B cell (primary cell): ENCODE data around the gene CER1. TPM values are rescaled to one million over a fixed set of nuclear protein-coding genes. Genes with fewer than 3 reads are reported as not detected.

ENCODE experiments used
- ATAC-seq: fragments of 200-7000 bp; cut with Tn5 transposase; one replicate; pipeline ENCODE4 v1.10.0; 2021; ENCODE audit warnings: low read depth, mild to moderate bottlenecking, moderate number of reproducible peaks, moderate library complexity
- CTCF ChIA-PET: fragments of 350-600 bp; sonication (Branson Sonifier 250); formaldehyde crosslinking; loops from one replicate; lab custom pipeline; 2021; ENCODE audit warnings: antibody characterized with exemption, inconsistent platforms; lab: Charles Lee
- POLR2A ChIA-PET: fragments of 350-600 bp; sonication (Branson Sonifier 250); formaldehyde crosslinking; loops from one replicate; lab custom pipeline; 2021; ENCODE audit warnings: antibody characterized with exemption; lab: Charles Lee
- DNase-seq: peaks from one replicate; pipeline ENCODE4 v3.0.0; 2013
- H2AFZ ChIP-seq: 2 replicates; pipeline ENCODE4 v1.6.1; 2012; ENCODE audit warnings: mild to moderate bottlenecking, low read depth, low read length; ENCODE audit not compliant: insufficient read depth, poor library complexity, severe bottlenecking
- H3K27ac ChIP-seq, 2 donors: 1 replicate in 1 of 2; 2 replicates in 1 of 2; pipeline ENCODE4 v1.5.1; 2012 to 2013; ENCODE audit warnings: low read length in 2 of 2, mild to moderate bottlenecking in 2 of 2, moderate library complexity in 1 of 2
- H3K27me3 ChIP-seq, 4 experiments: fragments of 200-600 bp in 1 of 4; sonication (generic) in 1 of 4; replicated peaks in 1 of 4; 1 replicate in 2 of 4; 2 replicates in 2 of 4; pipeline versions ENCODE4 v1.6.1 to v1.7.0; 2013 to 2016; ENCODE audit warnings: low read length in 3 of 4, mild to moderate bottlenecking in 2 of 4, mixed read lengths in 1 of 4, moderate library complexity in 1 of 4; ENCODE audit not compliant: insufficient read depth in 4 of 4, control insufficient read depth in 3 of 4; ENCODE audit errors: control extremely low read depth in 1 of 4
- H3K36me3 ChIP-seq, 2 experiments: replicated peaks in 1 of 2; 1 replicate in 1 of 2; 2 replicates in 1 of 2; pipeline versions ENCODE4 v1.6.1 to v1.7.1; 2013; ENCODE audit warnings: low read length in 1 of 2; ENCODE audit not compliant: insufficient read depth in 2 of 2, control insufficient read depth in 1 of 2; ENCODE audit errors: control extremely low read depth in 1 of 2, extremely low read depth in 1 of 2
- H3K4me1 ChIP-seq, 2 donors: fragments of 200-600 bp in 1 of 2; sonication (generic) in 1 of 2; 1 replicate in 1 of 2; 2 replicates in 1 of 2; pipeline versions ENCODE4 v1.5.1 to v1.6.1; 2013 to 2017; ENCODE audit warnings: low read length in 2 of 2; ENCODE audit not compliant: control insufficient read depth in 2 of 2, insufficient read depth in 2 of 2
- H3K4me2 ChIP-seq: replicated peaks from 2 replicates; pipeline ENCODE3; 2012; ENCODE audit warnings: mild to moderate bottlenecking, low read depth, low read length; ENCODE audit not compliant: poor library complexity, severe bottlenecking
- H3K4me3 ChIP-seq, 5 experiments: fragments of 200-600 bp in 1 of 5; sonication (generic) in 1 of 5; 1 replicate in 3 of 5; 2 replicates in 2 of 5; pipeline versions ENCODE4 v1.5.1 to v1.7.0; 2011 to 2016; ENCODE audit warnings: low read length in 4 of 5, mild to moderate bottlenecking in 4 of 5, low read depth in 2 of 5, control low read depth in 1 of 5, moderate library complexity in 1 of 5; ENCODE audit not compliant: insufficient read depth in 1 of 5; ENCODE audit errors: control extremely low read depth in 1 of 5, extremely low read depth in 1 of 5
- H3K79me2 ChIP-seq: fragments of 200-600 bp; sonication (generic); one replicate; pipeline ENCODE4 v1.6.0; 2016; ENCODE audit warnings: low read length; ENCODE audit not compliant: control insufficient read depth, insufficient read depth
- H3K9ac ChIP-seq: fragments of 200-600 bp; sonication (generic); 2 replicates; pipeline ENCODE4 v1.6.1; 2017; ENCODE audit warnings: mild to moderate bottlenecking, low read length, moderate library complexity
- H3K9me3 ChIP-seq, 3 donors: one replicate each; pipeline versions ENCODE4 v1.6.1 to v1.7.1; 2013; ENCODE audit warnings: low read length in 2 of 3; ENCODE audit not compliant: control insufficient read depth in 2 of 3, insufficient read depth in 1 of 3; ENCODE audit errors: control extremely low read depth in 1 of 3
- H4K20me1 ChIP-seq: 2 replicates; pipeline ENCODE4 v1.6.0; 2012; ENCODE audit warnings: mild to moderate bottlenecking, low read length; ENCODE audit not compliant: insufficient read depth, control insufficient read depth, poor library complexity, severe bottlenecking
- H3K27ac Mint-ChIP-seq: one replicate; pipeline ENCODE4 v1.8.0; 2021; ENCODE audit warnings: mixed read lengths
- H3K27me3 Mint-ChIP-seq: one replicate; pipeline ENCODE4 v1.8.0; 2021; ENCODE audit warnings: mixed read lengths
- H3K4me1 Mint-ChIP-seq: one replicate; pipeline ENCODE4 v1.8.0; 2021; ENCODE audit warnings: mixed read lengths
- H3K4me3 Mint-ChIP-seq: one replicate; pipeline ENCODE4 v1.8.0; 2021; ENCODE audit warnings: mixed read lengths
- H3K9me3 Mint-ChIP-seq: one replicate; pipeline ENCODE4 v1.8.0; 2022; ENCODE audit warnings: mixed read lengths; ENCODE audit not compliant: insufficient read depth
- CTCF ChIP-seq: fragments of 200-600 bp; IDR thresholded peaks from one replicate; pipeline ENCODE4 v1.8.0; 2022; ENCODE audit warnings: antibody characterized with exemption, mild to moderate bottlenecking
- EZH2 ChIP-seq: IDR thresholded peaks from 2 replicates; pipeline ENCODE4 v1.6.1; 2012; ENCODE audit warnings: borderline replicate concordance, low read depth, mild to moderate bottlenecking, moderate library complexity, low read length; ENCODE audit not compliant: insufficient read depth, poor library complexity, severe bottlenecking
- WGBS: methylation state at CpG from one replicate; pipeline ENCODE4 v1.1.5; 2013; ENCODE audit warnings: missing lambda C conversion rate; ENCODE audit not compliant: insufficient coverage; 5-methylcytosine and 5-hydroxymethylcytosine counted together
- intact Hi-C: fragments of 100-400 bp; cut with micrococcal nuclease; formaldehyde crosslinking; loops from one replicate; pipeline ENCODE4 v1.10.0; 2022
- polyA plus RNA-seq: library from polyadenylated mRNA; depleted of rRNA; stranded (reverse); fragments of >200 nt; gene quantifications from 2 replicates; pipeline ENCODE4 v1.2.3, GENCODE V29; 2012
- total RNA-seq, 2 donors: library from RNA; stranded (reverse); fragments of 120-200 nt in 1 of 2; gene quantifications; 1 replicate in 1 of 2; 2 replicates in 1 of 2; pipeline versions ENCODE4 v1.2.3 to v1.2.4, GENCODE V29; 2013 to 2022

Gene CER1
- total and polyA plus RNA-seq, 2 donors (not counting 1 experiment from before 2014, with no cell fraction given), result not detected

DNA sequence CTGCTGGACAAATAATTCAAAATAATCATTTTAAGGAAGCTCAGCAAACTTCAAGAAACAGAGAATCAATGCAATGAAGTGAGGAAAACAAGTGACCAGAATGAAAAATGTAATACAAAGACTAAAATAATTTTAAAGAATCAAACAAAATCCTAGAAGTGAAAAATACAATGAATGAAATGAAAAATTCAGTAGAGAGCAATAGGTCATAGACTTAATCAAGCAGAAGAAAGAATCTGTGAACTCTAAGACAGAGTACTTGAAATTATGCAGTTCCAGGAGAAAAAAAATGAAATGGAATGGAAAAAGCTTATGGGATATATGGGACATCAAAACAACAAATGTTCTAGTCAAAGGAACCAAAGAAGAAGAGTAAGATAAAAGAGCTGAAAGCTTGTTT is 17.5 kb downstream of the CER1 start:
- Mint-ChIP-seq H3K4me3 (no peak overlapping the region), H3K4me1 (peaks cover 18% of the 10 kb centered on the region), H3K27me3 (peaks cover 1% of the 10 kb centered on the region), H3K9me3 (peaks cover 5% of the 10 kb centered on the region), H3K27ac (no peak overlapping the region)
- TF ChIP-seq CTCF, result no peak
- TF ChIP-seq EZH2, result no peak
- no peak overlapping the region for H3K4me3 ChIP-seq
- no peak overlapping the region for H2AFZ ChIP-seq
- no peaks in the 10 kb centered on the region for H3K36me3 ChIP-seq
- H3K4me1 ChIP-seq, result peaks cover 6 to 16% of the 10 kb centered on the region in 2 donors
- H3K9me3 ChIP-seq, result peaks cover 10 to 26% (median 11%) of the 10 kb centered on the region in 3 donors
- no peaks in the 10 kb centered on the region for H3K79me2 ChIP-seq
- no peak overlapping the region for H3K27ac ChIP-seq
- H3K27me3 ChIP-seq, result peaks cover 0 to 7% (median 3%) of the 10 kb centered on the region in 4 experiments
- ATAC-seq (no peak), DNase-seq (no peak)
- intact Hi-C loops, result no loop called here
- POLR2A ChIA-PET, result no interaction called here
- H4K20me1 ChIP-seq, result no peaks in the 10 kb centered on the region
- no peak overlapping the region for H3K9ac ChIP-seq
- CTCF ChIA-PET, result no interaction called here
- H3K4me2 ChIP-seq, result no peak overlapping the region

DNA sequence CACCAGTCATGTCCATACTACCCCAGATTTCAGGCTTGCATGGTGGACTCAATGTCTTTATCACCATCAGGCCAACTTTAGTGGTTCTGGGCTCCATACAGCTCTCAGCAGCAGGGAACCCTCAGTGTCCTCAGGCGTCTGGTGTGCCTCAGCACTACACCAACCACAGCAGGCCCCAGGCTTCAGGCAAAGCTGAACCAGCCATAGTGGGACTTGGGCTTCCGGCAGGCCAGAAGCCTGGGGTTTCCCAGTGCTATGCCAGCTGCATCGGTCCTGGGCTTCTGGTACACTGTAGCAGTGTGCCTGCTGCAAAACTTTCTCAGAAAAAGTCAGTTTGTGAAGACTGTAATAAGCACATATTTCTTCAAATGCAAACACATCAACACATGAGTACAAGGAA is 18.3 kb downstream of the CER1 start:
- peaks cover 3% of the 10 kb centered on the region for H3K9me3 Mint-ChIP-seq
- POLR2A ChIA-PET, result no interaction called here

More for the DNA sequence above, 18.3 kb downstream of the CER1 start:
- H3K4me3 Mint-ChIP-seq, result no peak overlapping the region
- no peak overlapping the region for H3K27ac Mint-ChIP-seq
- H3K9me3 ChIP-seq, result peaks cover 9 to 26% (median 10%) of the 10 kb centered on the region in 3 donors
- H3K4me2 ChIP-seq, result no peak overlapping the region
- no peaks in the 10 kb centered on the region for H3K27me3 Mint-ChIP-seq
- no peak for DNase-seq
- TF ChIP-seq EZH2 (no peak), CTCF (no peak)
- H3K79me2 ChIP-seq, result no peaks in the 10 kb centered on the region
- H3K27ac ChIP-seq, result no peak overlapping the region
- no peaks in the 10 kb centered on the region for H4K20me1 ChIP-seq
- no peak overlapping the region for H3K4me3 ChIP-seq
- WGBS, result 95% methylated on average over 3 of the region's 3 CpGs
- intact Hi-C loops, result no loop called here
- peaks cover 0 to 7% (median 3%) of the 10 kb centered on the region in 4 experiments for H3K27me3 ChIP-seq
- no peaks in the 10 kb centered on the region for H3K36me3 ChIP-seq
- no peak for ATAC-seq
- CTCF ChIA-PET, result no interaction called here
- H3K4me1 ChIP-seq, result peaks cover 6 to 16% of the 10 kb centered on the region in 2 donors
- H3K4me1 Mint-ChIP-seq, result peaks cover 18% of the 10 kb centered on the region
- no peak overlapping the region for H2AFZ ChIP-seq
- no peak overlapping the region for H3K9ac ChIP-seq
